ENCODE results near the gene TASP1. TPM values are rescaled to one million over a fixed set of nuclear protein-coding genes. Genes with fewer than 3 reads are reported as not detected.
"Not testable (repeated sequence)": the region's sequence is repeated elsewhere in the genome, so short reads cannot be mapped to it uniquely, and the experiment has no call there.

TASP1 gene
- total RNA-seq, 1 experiment from 2014 or later: 9.5 TPM

- H3K27me3 Mint-ChIP-seq (ENCODE audit: low read depth): not testable (repeated sequence)
These were observed 20.3 kb downstream of the TASP1 start for GRCh38 chr20:13618456-13618855.

GRCh38 chr20:13617585-13617984, 21.1 kb downstream of the TASP1 start:
- not testable (repeated sequence) for H4K5ac ChIP-seq (ENCODE audit: insufficient read length, low read depth, low read length); H2BK15ac ChIP-seq (ENCODE audit: low read depth, low read length); H3K4me3 Mint-ChIP-seq; H2BK12ac ChIP-seq (ENCODE audit: insufficient read length, low read depth, low read length); H4K20me1 ChIP-seq (ENCODE audit: control insufficient read depth, insufficient read depth, insufficient read length); H3K4ac ChIP-seq (ENCODE audit: low read depth, low read length); H3K27ac ChIP-seq (ENCODE audit: insufficient read length, low read depth, low read length); H3K79me2 ChIP-seq (ENCODE audit: insufficient read depth, low read length); H3K4me2 ChIP-seq (ENCODE audit: insufficient read depth, insufficient read length, low read length); DNase-seq; H2AFZ ChIP-seq (ENCODE audit: low read length); H3K9me3 Mint-ChIP-seq; H4K8ac ChIP-seq (replicated peaks; ENCODE audit: insufficient read length, low read depth, low read length); H4K91ac ChIP-seq (ENCODE audit: insufficient read length, low read depth, low read length); H3K23me2 ChIP-seq (ENCODE audit: insufficient read length, low read depth, low read length, poor library complexity, severe bottlenecking); H3K56ac ChIP-seq (ENCODE audit: insufficient read length, low read depth, low read length); H3T11ph ChIP-seq (ENCODE audit: low read length); H3K4me1 ChIP-seq (ENCODE audit: insufficient read depth, low read length); H2AK5ac ChIP-seq (ENCODE audit: insufficient read length, low read length); H3K23ac ChIP-seq (ENCODE audit: insufficient read length, low read depth, low read length); H3K14ac ChIP-seq (ENCODE audit: insufficient read depth, low read length); H3K9me3 ChIP-seq (ENCODE audit: control insufficient read depth, low read depth, low read length); H3K27ac Mint-ChIP-seq; H2BK120ac ChIP-seq (ENCODE audit: low read depth, low read length, poor library complexity, severe bottlenecking); H3K27me3 ChIP-seq (ENCODE audit: insufficient read depth, low read length); H2BK5ac ChIP-seq (ENCODE audit: insufficient read length, low read length); H3K18ac ChIP-seq (ENCODE audit: insufficient read length, low read depth, low read length); H3K9ac ChIP-seq (ENCODE audit: extremely low read depth, insufficient read length, low read length); H3K4me1 Mint-ChIP-seq; H3K36me3 Mint-ChIP-seq (ENCODE audit: insufficient read depth in 1 of 3, low read depth in 3 of 3); H3K79me1 ChIP-seq (ENCODE audit: insufficient read depth, low read depth, low read length, poor library complexity, severe bottlenecking); H3K27me3 Mint-ChIP-seq (ENCODE audit: low read depth); H2BK20ac ChIP-seq (ENCODE audit: low read depth, low read length, poor library complexity, severe bottlenecking)
- WGBS (ENCODE audit: extremely low coverage, insufficient read length, low lambda C conversion rate): no CpG with 5 or more reads among the region's 2 CpGs

More at GRCh38 chr20:13618456-13618855, 20.3 kb downstream of the TASP1 start:
- not testable (repeated sequence) for H2AFZ ChIP-seq (ENCODE audit: low read length); H3K4me1 Mint-ChIP-seq; H4K8ac ChIP-seq (replicated peaks; ENCODE audit: insufficient read length, low read depth, low read length); H3K9me3 Mint-ChIP-seq; H2BK5ac ChIP-seq (ENCODE audit: insufficient read length, low read length); H3K4me1 ChIP-seq (ENCODE audit: insufficient read depth, low read length); H4K20me1 ChIP-seq (ENCODE audit: control insufficient read depth, insufficient read depth, insufficient read length); DNase-seq; H3T11ph ChIP-seq (ENCODE audit: low read length); H3K27ac Mint-ChIP-seq; H3K9ac ChIP-seq (ENCODE audit: extremely low read depth, insufficient read length, low read length); H2AK5ac ChIP-seq (ENCODE audit: insufficient read length, low read length); H3K4ac ChIP-seq (ENCODE audit: low read depth, low read length); H3K4me2 ChIP-seq (ENCODE audit: insufficient read depth, insufficient read length, low read length); H2BK120ac ChIP-seq (ENCODE audit: low read depth, low read length, poor library complexity, severe bottlenecking); H3K79me1 ChIP-seq (ENCODE audit: insufficient read depth, low read depth, low read length, poor library complexity, severe bottlenecking); H4K5ac ChIP-seq (ENCODE audit: insufficient read length, low read depth, low read length); H3K14ac ChIP-seq (ENCODE audit: insufficient read depth, low read length); H2BK20ac ChIP-seq (ENCODE audit: low read depth, low read length, poor library complexity, severe bottlenecking); H3K79me2 ChIP-seq (ENCODE audit: insufficient read depth, low read length); H3K23me2 ChIP-seq (ENCODE audit: insufficient read length, low read depth, low read length, poor library complexity, severe bottlenecking); H4K91ac ChIP-seq (ENCODE audit: insufficient read length, low read depth, low read length); H2BK12ac ChIP-seq (ENCODE audit: insufficient read length, low read depth, low read length); H3K27ac ChIP-seq (ENCODE audit: insufficient read length, low read depth, low read length); H3K36me3 Mint-ChIP-seq (ENCODE audit: insufficient read depth in 1 of 3, low read depth in 3 of 3); H3K27me3 ChIP-seq (ENCODE audit: insufficient read depth, low read length); H3K9me3 ChIP-seq (ENCODE audit: control insufficient read depth, low read depth, low read length); H3K23ac ChIP-seq (ENCODE audit: insufficient read length, low read depth, low read length); H3K18ac ChIP-seq (ENCODE audit: insufficient read length, low read depth, low read length); H3K56ac ChIP-seq (ENCODE audit: insufficient read length, low read depth, low read length); H2BK15ac ChIP-seq (ENCODE audit: low read depth, low read length); H3K4me3 Mint-ChIP-seq
- no CpG with 5 or more reads among the region's 1 CpG for WGBS (ENCODE audit: extremely low coverage, insufficient read length, low lambda C conversion rate)

All from H9 (cell line).